ENCODE results near the gene RPP25.
"Not testable (repeated sequence)": the region's sequence is repeated elsewhere in the genome, so short reads cannot be mapped to it uniquely, and the experiment has no call there.

RPP25 gene

DNA sequence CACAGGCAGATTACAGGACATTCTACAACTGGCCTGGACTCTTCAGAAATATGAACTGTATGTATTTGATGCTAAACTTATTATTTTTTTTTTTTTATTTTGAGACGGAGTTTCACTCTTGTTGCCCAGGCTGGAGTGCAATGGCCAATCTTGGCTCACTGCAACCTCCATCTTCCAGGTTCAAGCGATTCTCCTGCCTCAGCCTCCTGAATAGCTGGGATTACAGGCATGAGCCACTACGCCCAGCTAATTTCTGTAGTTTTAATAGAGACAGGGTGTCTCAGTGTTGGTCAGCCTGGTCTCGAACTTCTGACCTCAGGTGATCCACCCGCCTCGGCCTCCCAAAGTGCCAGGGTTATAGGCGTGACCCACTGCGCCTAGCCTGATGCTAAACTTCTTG, 42.8 kb downstream of the RPP25 start:
- DNase-seq, result not testable (repeated sequence)

DNA sequence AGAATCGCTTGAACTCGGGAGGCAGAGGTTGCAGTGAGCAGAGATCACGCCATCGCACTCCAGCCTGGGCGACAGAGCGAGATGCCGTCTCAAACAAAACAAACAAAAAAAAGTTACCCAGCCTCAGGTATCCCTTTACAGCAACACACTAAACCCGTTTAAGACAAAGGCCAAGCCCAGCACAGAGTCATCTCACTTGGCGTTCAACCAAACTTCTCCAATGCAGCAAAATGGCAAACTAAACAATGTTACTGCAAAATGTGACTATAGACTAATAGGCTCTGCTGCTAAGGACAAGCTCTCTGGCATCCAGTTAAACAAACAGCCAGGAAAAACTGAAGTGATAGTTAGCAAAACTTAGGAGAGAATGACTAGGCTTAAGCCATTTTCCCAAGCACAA, 43.5 kb downstream of the RPP25 start:
- no peak for DNase-seq

DNA sequence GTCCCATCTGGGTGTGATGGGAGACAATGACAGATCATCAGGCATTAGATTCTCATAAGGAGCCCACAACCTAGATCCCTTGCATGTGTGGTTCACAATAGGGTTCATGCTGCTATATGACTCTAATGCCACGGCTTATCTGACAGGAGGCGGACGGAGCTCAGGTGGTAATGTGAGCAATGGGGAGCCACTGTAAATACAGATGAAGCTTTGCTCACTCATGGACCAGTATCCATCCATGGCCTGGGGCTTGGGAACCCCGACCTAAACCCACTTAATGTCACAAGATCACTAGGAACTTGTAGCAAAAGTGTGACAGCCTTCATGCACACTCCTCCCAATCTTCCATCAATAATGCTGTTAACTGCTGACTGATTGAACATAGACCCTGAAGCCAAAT, 47.9 kb downstream of the RPP25 start:
- DNase-seq, result no peak

DNA sequence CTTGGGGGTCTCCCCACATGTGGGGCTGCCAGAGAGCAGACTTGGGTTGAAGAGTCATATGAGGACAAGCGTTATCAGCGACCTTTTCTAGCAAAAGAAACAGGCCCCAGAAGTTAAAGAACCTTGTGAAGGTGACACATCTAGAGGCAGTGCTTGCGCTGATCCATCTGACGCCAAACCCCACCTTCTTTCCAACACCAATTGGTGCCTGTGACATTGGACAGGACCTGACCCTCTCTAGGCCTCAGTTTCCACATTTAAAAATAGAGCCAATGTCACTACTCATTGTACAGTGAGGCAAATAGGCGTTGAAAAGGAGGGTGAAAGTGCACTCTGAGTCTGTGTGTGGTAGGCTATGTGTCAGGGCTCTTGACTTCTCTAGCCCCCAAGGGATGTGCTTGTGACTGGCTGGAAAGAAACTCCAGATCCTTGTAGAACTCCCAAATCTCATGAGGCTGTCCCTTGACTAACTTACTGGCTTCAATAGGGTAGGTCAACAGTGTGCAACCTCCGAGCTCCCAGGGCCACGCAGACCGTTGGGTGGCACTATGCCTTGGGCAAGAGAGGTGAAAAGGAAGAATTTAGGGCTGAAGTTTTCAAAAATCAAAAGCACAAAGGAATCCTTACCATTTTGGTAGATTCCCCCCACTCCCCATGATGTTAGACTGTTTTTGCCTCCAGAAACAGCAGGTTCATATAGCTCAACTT, 49.3 kb downstream of the RPP25 start:
- DNase-seq, result no peak

DNA sequence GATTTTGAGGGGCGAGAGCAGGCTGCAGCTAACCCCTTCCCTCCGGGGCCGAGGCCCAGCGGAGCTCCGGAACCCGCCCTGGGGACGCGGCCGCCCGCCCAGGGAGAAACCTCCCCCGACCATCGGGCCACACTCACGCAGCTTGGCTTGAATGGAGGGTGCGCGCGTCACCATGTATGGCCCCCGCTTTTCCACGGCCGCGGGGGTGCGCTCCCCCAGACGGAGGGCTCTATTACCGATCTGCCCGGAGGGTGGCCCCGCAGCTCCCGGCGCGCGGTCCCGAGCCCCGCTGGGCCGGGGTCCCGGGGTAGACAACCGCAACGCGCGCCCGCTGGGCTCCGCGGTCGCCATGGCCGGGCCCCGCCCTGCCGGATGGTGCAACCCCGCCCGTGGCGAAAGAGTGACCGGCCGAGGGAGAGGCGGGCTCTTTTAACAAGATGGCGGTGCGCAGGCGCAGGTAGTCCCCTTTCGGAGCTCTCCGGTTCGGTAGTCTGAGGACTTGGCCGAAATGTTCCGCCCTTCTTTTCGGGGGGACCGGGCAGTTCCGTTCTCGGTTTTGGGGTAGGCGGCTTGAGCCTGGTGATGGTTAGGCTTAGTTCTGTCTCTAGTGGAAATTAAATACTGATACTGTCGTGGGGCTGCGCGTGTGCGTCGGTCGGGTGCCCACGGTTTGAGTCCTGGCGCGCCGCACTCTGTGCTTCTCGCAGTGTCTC, 50.0 kb downstream of the RPP25 start, which contains the start of gene FAM219B:
Gene FAM219B (minus strand): TSS at position 402 of the 713 bp plus-strand sequence. CDS start 51 bp downstream, at position 351.
- peak; percentile 92 for DNase-seq

DNA sequence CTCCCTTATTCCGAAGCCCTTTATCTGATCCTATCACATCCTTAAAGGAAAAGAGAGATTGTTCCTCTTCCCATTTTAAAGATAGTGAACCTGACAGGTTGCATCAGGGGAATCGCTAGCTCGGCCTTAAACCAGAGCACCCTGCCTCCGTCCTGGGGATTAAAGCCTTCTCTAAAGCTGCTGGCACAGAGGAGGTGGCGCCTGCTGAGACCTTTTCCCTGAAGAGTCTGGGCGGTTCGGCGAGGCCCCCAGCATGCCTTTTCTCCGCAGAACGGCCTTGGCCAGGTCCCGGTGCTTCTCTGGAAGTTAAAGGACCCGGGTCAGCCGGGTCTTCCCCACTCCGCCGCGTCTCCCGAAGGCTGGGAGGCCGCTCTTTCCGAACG, 50.5 kb downstream of the RPP25 start:
- no peak for DNase-seq
